SK-N-MC (cell line): ENCODE data around the gene PCGF3.

ENCODE experiments used
- FOXP2 ChIP-seq: optimal IDR thresholded peaks from 2 replicates; pipeline ENCODE3; 2011; ENCODE audit warnings: mild to moderate bottlenecking, moderate library complexity; ENCODE audit not compliant: insufficient read depth; ENCODE audit errors: extremely low read length, control extremely low read depth
- POLR2AphosphoS5 ChIP-seq: IDR thresholded peaks from 2 replicates; pipeline ENCODE4 v1.6.1; 2012; ENCODE audit warnings: mild to moderate bottlenecking, low read depth, low read length, borderline replicate concordance

- TF ChIP-seq POLR2AphosphoS5 (no peak), FOXP2 (no peak)
Measured at GRCh38 chr4:808860-809570, 103.4 kb downstream of the PCGF3 start.
